Muscle layer of duodenum (tissue), 2 donors: Measurements from ENCODE around the gene SPACDR.

Experiments
- H3K27ac ChIP-seq: one replicate; pipeline ENCODE4 v1.7.0; 2013; ENCODE audit warnings: mild to moderate bottlenecking, low read length
- H3K27me3 ChIP-seq: one replicate; pipeline ENCODE4 v1.7.0; 2013; ENCODE audit warnings: low read depth, mild to moderate bottlenecking, control low read depth, low read length
- H3K36me3 ChIP-seq, 2 donors: one replicate each; pipeline ENCODE4 v1.7.0; 2013; ENCODE audit warnings: low read length in 2 of 2, control low read depth in 1 of 2, mild to moderate bottlenecking in 1 of 2; ENCODE audit not compliant: insufficient read depth in 2 of 2, control insufficient read depth in 1 of 2
- H3K4me1 ChIP-seq, 2 donors: one replicate each; pipeline ENCODE4 v1.7.0; 2013; ENCODE audit warnings: low read length in 2 of 2, mild to moderate bottlenecking in 2 of 2, control low read depth in 1 of 2, moderate library complexity in 1 of 2; ENCODE audit not compliant: insufficient read depth in 2 of 2, control insufficient read depth in 1 of 2
- H3K4me3 ChIP-seq, 2 donors: one replicate each; pipeline ENCODE4 v1.7.0; 2013; ENCODE audit warnings: low read length in 2 of 2, low read depth in 1 of 2, mild to moderate bottlenecking in 1 of 2
- H3K9me3 ChIP-seq, 2 donors: one replicate each; pipeline ENCODE4 v1.7.0; 2013; ENCODE audit warnings: low read length in 2 of 2, control low read depth in 1 of 2, mild to moderate bottlenecking in 1 of 2; ENCODE audit not compliant: control insufficient read depth in 1 of 2
- donor health status: healthy.

SPACDR gene

GRCh38 chr7:100418930-100419659 is 45.0 kb downstream of the SPACDR start:
- no peaks in the 10 kb centered on the region for H3K36me3 ChIP-seq
- no peaks in the 10 kb centered on the region for H3K27me3 ChIP-seq
- no peak overlapping the region for H3K4me3 ChIP-seq
- no peak overlapping the region for H3K27ac ChIP-seq
- H3K4me1 ChIP-seq, result no peaks in the 10 kb centered on the region
- no peaks in the 10 kb centered on the region for H3K9me3 ChIP-seq

- Histone ChIP-seq H3K4me3 (no peak overlapping the region), H3K27ac (no peak overlapping the region), H3K27me3 (no peaks in the 10 kb centered on the region), H3K36me3 (no peaks in the 10 kb centered on the region), H3K4me1 (no peaks in the 10 kb centered on the region), H3K9me3 (no peaks in the 10 kb centered on the region)
Measured at GRCh38 chr7:100415448-100415847, 48.6 kb downstream of the SPACDR start.

- H3K4me1 ChIP-seq, result no peaks in the 10 kb centered on the region
- no peaks in the 10 kb centered on the region for H3K36me3 ChIP-seq
- H3K4me3 ChIP-seq, result no peak overlapping the region
- H3K9me3 ChIP-seq, result no peaks in the 10 kb centered on the region
- no peak overlapping the region for H3K27ac ChIP-seq
- no peaks in the 10 kb centered on the region for H3K27me3 ChIP-seq
Measured at GRCh38 chr7:100413889-100414288, 50.2 kb downstream of the SPACDR start.

GRCh38 chr7:100413346-100413745 is 50.7 kb downstream of the SPACDR start:
- Histone ChIP-seq H3K27me3 (no peaks in the 10 kb centered on the region), H3K9me3 (no peaks in the 10 kb centered on the region), H3K4me1 (no peaks in the 10 kb centered on the region), H3K36me3 (no peaks in the 10 kb centered on the region), H3K4me3 (no peak overlapping the region), H3K27ac (no peak overlapping the region)

DNA sequence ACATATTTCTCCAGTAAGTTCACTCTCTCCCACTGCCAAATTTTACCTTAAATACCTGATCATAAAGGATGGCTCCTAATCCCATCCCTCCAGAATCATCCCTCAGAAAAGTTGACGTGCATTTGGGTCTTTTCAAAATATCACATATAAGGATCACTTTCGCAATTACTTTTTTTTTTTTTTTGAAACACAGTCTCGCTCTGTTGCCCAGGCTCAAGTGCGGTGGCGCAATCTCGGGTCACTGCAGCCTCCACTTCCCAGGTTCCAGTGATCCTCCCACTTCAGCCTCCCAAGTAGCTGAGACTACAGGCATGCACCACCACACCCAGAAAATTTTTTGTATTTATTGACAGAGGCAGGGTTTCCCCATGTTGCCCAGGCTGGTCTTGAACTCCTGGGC is 53.0 kb downstream of the SPACDR start:
- Histone ChIP-seq H3K27me3 (no peaks in the 10 kb centered on the region), H3K27ac (no peak overlapping the region), H3K9me3 (no peaks in the 10 kb centered on the region), H3K36me3 (no peaks in the 10 kb centered on the region), H3K4me3 (no peak overlapping the region), H3K4me1 (no peaks in the 10 kb centered on the region)

DNA sequence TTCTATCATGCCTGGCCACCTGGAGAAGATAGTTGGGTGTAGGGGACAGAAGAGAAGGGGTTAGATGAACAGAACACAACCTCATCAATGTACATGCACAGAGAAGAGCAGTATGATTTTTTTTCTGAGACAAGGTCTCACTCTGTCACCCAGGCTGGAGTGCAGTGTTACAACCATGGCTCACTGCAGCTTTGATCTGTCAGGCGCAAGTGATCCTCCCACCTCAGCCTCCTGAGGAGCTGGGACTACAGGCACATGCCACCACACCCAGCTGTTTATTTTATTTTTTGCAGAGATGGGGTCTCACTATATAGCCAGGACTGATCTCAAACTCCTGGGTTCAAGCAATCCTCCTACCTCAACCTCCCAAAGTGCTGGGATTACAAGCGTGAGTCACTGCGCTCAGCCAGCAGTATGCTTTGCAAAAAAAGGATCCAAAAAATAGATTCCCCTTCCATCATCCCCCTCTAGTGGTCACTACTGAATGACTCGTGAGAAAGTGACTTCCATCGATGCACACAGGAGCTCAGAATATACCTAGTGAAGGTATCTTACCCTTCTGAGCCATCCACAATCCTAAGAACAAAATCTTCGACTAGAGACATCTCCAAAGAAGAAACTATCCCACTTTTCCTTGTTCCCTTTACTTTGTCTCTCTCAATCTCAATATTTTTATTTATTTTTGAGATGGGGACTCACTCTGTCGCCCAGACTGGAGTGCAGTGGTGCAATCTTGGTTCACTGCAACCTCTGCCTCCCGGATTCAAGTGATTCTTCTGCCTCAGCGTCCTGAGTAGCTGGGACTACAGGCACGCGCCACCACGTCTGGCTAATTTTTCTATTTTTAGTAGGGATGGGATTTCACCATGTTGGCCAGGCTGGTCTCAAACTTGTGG is 56.5 kb downstream of the SPACDR start:
- Histone ChIP-seq H3K27ac (no peak overlapping the region), H3K4me1 (no peaks in the 10 kb centered on the region), H3K36me3 (no peaks in the 10 kb centered on the region), H3K27me3 (no peaks in the 10 kb centered on the region), H3K9me3 (no peaks in the 10 kb centered on the region), H3K4me3 (no peak overlapping the region)

- H3K27me3 ChIP-seq, result no peaks in the 10 kb centered on the region
- no peaks in the 10 kb centered on the region for H3K36me3 ChIP-seq
- no peak overlapping the region for H3K4me3 ChIP-seq
- no peaks in the 10 kb centered on the region for H3K9me3 ChIP-seq
- no peaks in the 10 kb centered on the region for H3K4me1 ChIP-seq
- no peak overlapping the region for H3K27ac ChIP-seq
Measured at GRCh38 chr7:100406767-100407166, 57.3 kb downstream of the SPACDR start.
